Measurements from ENCODE around the gene CDKL1.

Gene CDKL1

DNA sequence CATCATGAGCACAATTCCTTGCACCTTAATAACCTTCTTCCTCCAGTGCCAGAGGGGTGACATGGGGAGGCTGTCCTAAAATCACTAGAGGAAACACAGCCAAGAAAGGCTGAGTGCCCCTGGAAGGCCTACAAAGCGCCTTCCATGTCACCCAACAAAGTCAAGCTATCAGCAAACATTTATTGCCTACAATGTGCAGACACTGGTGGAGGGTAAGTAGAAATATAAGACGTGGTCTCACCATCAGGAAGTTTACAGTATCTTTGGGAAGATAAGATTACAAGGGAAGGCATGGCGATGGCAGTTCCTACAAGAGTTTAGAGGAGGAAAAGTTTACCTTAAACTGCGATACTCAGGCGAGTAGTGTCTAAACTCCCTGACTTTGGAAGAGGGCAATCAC, 56.6 kb downstream of the CDKL1 start:
- TF ChIP-seq, protein P1, sequence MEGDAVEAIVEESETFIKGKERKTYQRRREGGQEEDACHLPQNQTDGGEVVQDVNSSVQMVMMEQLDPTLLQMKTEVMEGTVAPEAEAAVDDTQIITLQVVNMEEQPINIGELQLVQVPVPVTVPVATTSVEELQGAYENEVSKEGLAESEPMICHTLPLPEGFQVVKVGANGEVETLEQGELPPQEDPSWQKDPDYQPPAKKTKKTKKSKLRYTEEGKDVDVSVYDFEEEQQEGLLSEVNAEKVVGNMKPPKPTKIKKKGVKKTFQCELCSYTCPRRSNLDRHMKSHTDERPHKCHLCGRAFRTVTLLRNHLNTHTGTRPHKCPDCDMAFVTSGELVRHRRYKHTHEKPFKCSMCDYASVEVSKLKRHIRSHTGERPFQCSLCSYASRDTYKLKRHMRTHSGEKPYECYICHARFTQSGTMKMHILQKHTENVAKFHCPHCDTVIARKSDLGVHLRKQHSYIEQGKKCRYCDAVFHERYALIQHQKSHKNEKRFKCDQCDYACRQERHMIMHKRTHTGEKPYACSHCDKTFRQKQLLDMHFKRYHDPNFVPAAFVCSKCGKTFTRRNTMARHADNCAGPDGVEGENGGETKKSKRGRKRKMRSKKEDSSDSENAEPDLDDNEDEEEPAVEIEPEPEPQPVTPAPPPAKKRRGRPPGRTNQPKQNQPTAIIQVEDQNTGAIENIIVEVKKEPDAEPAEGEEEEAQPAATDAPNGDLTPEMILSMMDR (conservative IDR thresholded peaks at IDR 0.05), result no peak
- H3K27ac ChIP-seq, result peak overlapping the region; percentile 88

DNA sequence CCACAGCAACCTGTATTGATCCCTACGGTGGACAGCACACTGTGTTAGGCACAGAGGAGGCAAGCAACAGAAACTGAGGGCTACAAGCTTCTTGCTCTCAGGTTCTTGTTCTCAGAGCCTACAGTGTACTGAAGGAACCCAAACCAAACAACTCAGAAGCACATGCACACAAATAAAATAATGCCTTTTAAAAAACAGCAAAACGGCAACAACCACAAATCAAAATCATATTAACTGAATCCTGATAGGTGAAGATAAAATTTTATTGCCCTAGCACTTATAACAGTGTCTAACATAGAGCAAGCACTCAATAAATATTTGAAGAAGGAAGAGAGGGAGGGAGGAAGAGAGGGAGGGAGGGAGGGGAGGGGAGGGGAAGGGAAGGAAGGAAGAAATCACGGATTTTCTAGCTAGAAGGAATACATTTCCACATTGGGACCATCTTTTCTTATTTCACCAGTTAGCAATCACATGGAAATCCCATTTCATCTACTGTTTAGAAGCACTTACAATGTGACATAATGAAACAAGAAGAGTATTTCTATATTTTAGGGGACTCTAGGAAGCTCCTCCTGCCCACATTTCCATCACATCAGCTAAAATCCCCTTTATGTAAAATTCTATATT, 57.4 kb downstream of the CDKL1 start:
- peak overlapping the region; percentile 88 for H3K27ac ChIP-seq
- TF ChIP-seq, protein P1 (conservative IDR thresholded peaks at IDR 0.05), result no peak

DNA sequence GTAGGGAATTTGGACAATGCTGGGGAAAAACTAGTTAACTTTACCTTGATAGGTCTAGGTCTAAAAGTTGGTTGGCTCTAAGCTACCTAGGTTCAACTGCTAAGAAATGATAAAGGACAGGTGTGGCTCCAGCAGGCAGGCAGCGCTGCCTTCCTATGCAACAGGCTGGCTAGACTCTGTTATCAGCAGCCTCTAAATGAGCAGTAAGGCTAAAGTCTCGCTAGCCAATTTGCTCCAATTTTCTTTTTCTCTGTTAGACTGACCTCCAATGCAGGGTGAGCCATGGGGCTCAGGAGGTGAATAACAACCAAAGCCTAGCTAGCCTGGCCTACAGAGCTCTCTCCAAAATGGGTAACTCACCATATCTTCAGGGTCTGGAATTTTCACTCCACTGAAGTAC, 58.1 kb downstream of the CDKL1 start:
- TF ChIP-seq, protein P1 (conservative IDR thresholded peaks at IDR 0.05), result no peak
- H3K27ac ChIP-seq, result peak overlapping the region; percentile 88

DNA sequence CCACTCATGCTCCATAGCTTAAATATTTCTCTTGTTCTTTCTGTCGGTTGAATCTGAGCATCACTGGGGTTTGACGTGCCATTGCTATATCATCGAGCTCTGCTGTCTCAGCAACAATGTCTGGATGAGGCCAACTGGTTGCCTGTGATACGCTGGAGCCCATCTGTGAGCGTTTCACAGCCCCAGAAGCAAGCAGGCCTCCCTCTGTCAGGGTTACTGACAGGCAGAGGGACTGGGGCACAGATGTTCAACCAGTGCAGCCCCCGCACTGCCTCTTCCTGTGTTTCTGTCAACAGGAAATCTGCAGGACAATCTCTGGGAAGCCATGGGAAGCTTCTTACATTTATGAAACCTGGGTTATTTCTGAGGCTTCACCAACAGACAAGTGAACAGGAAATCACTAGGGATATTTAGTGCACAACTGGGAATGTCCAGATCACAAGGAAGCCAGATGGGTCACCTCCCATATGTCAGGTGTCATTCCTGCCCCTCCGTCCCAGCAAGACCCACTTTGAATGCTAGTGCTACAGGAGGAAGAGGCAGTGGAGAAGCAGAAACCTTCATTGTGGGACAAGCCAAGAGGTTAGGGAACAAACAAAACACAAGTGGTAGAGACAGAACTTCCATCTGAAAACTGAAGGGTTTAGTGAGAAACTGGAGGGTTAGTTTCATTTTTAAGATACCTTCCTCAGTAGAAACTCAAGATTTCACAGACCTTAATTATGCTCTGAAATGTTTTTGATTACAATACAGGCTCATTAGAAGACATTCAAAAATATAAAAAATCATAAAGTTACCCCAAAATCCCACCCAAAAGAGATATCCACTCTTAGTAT, 60.5 kb downstream of the CDKL1 start:
- peak overlapping the region; percentile 71 for H3K27ac ChIP-seq
- TF ChIP-seq, protein P1 (conservative IDR thresholded peaks at IDR 0.05), result no peak

DNA sequence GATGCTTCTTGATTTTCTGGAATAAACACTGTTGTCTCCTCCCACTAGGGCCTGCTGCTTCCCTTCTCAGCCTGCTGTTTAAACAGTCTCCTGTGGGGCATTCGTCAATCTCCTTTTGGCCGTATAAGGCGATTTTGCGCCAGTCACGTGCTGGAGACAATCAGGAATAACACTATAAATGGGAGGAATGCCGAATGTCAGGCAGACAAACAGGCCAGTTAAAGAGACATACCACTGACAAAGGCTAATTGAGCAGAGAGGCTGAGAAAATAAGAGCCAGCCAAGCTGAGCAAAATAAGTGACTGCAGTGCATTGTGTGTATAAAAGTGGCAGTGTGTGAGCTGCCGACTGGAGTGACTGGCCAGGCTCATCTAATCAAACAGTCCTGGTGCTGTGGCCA, 61.3 kb downstream of the CDKL1 start:
- TF ChIP-seq, protein P1 (conservative IDR thresholded peaks at IDR 0.05), result peak; percentile 28
- peak overlapping the region; percentile 71 for H3K27ac ChIP-seq

DNA sequence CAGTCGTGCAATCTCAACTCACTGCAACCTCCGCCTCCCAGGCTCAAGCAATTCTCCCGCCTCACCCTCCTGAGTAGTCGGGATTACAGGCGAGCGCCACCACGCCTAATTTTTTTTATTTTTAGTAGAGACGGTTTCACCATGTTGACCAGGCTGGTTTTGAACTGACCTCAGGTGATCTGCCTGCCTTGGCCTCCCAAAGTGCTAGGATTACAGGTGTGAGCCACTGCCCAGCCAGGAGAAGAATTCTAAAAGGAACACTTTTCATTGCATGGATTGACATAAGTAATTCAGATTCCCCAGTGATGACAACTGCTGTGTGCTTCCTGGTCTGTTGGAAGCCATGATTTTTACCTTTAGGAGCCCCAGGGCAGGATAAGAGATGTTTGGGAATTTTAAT, 62.5 kb downstream of the CDKL1 start:
- TF ChIP-seq, protein P1 (conservative IDR thresholded peaks at IDR 0.05), result no peak
- H3K27ac ChIP-seq, result peak overlapping the region; percentile 71

DNA sequence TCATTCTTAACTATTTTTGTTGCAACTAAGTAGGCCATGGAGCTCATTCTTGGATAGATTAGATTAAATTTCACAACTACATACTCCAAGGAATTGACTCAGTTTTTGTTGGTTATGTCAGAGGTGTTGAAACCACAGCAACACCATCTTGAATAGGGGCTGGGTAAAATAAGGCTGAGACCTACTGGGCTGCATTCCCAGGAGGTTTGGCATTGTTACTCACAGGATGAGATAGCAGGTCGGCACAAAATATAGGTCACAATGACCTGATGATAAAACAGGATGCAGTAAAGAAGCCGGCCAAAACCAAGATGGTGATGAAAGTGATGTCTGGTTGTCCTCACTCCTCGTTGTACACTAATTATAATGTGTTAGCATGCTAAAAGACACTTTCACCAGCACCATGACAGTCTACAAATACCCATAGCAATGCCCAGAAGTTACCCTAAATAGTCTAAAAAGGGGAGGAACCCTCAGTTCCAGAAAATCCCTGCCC, 63.6 kb downstream of the CDKL1 start:
- TF ChIP-seq, protein P1 (conservative IDR thresholded peaks at IDR 0.05), result no peak
- no peak overlapping the region for H3K27ac ChIP-seq

Data from VCaP (cell line).